Fibroblast of lung (primary cell): ENCODE data around the gene RHOB. TPM values are rescaled to one million over a fixed set of nuclear protein-coding genes. Genes with fewer than 3 reads are reported as not detected.

Experiments
- DNase-seq, 2 donors: peaks; one replicate each; pipeline versions ENCODE4 v3.0.0 to v3.0.0-alpha.2; 2010; ENCODE audit warnings: low read depth in 2 of 2
- H2AFZ ChIP-seq: 2 replicates; pipeline ENCODE4 v1.5.1; 2012; ENCODE audit warnings: low read length, control low read depth, inconsistent platforms
- H3K27ac ChIP-seq: 2 replicates; pipeline ENCODE4 v1.5.1; 2011; ENCODE audit warnings: low read length, control low read depth; ENCODE audit not compliant: insufficient read depth
- H3K27me3 ChIP-seq: 2 replicates; pipeline ENCODE4 v1.5.1; 2011; ENCODE audit warnings: mild to moderate bottlenecking, low read length; ENCODE audit not compliant: control insufficient read depth, insufficient read depth
- H3K36me3 ChIP-seq: 2 replicates; pipeline ENCODE4 v1.5.1; 2011; ENCODE audit warnings: low read length; ENCODE audit not compliant: control insufficient read depth, insufficient read depth
- H3K4me1 ChIP-seq: 2 replicates; pipeline ENCODE4 v1.5.1; 2011; ENCODE audit warnings: low read length; ENCODE audit not compliant: control insufficient read depth, insufficient read depth; ENCODE audit errors: extremely low read depth
- H3K4me2 ChIP-seq: 2 replicates; pipeline ENCODE4 v1.5.1; 2011; ENCODE audit warnings: low read length, control low read depth; ENCODE audit not compliant: insufficient read depth; ENCODE audit errors: extremely low read depth
- H3K4me3 ChIP-seq, 4 experiments: fragments of 200-600 bp in 1 of 4; sonication (generic) in 1 of 4; replicated peaks in 1 of 4; 2 replicates each; pipeline ENCODE4 v1.5.1; 2011 to 2016; ENCODE audit warnings: low read length in 4 of 4, low read depth in 3 of 4, mild to moderate bottlenecking in 3 of 4, control low read depth in 2 of 4, inconsistent platforms in 1 of 4, mixed read lengths in 1 of 4; ENCODE audit not compliant: insufficient read depth in 1 of 4; ENCODE audit errors: control extremely low read depth in 1 of 4
- H3K79me2 ChIP-seq: 2 replicates; pipeline ENCODE4 v1.5.1; 2012; ENCODE audit warnings: mild to moderate bottlenecking, low read length, inconsistent platforms; ENCODE audit not compliant: control insufficient read depth, insufficient read depth
- H3K9ac ChIP-seq: 2 replicates; pipeline ENCODE4 v1.5.1; 2011; ENCODE audit warnings: mild to moderate bottlenecking, low read length, control low read depth; ENCODE audit not compliant: insufficient read depth
- H3K9me3 ChIP-seq: 2 replicates; pipeline ENCODE4 v1.5.1; 2012; ENCODE audit warnings: low read depth, low read length; ENCODE audit not compliant: control insufficient read depth, insufficient read depth
- H4K20me1 ChIP-seq: 2 replicates; pipeline ENCODE4 v1.5.1; 2011; ENCODE audit warnings: low read length; ENCODE audit not compliant: control insufficient read depth, insufficient read depth; ENCODE audit errors: extremely low read depth
- CTCF ChIP-seq, 2 donors: IDR thresholded peaks in 1 of 2; conservative IDR thresholded peaks in 1 of 2; 1 replicate in 1 of 2; 2 replicates in 1 of 2; pipeline ENCODE4 v1.5.1; 2011 to 2012; ENCODE audit warnings: low read length in 2 of 2, control low read depth in 1 of 2, inconsistent platforms in 1 of 2, low read depth in 1 of 2, mild to moderate bottlenecking in 1 of 2
- EZH2 ChIP-seq: IDR thresholded peaks from 2 replicates; pipeline ENCODE4 v1.5.1; 2012; ENCODE audit warnings: low read length, control low read depth, mild to moderate bottlenecking; ENCODE audit errors: missing control alignments
- polyA plus RNA-seq, 2 donors: library from polyadenylated mRNA; depleted of rRNA in 1 of 2; stranded (reverse) in 1 of 2; unstranded in 1 of 2; fragments of >200 nt; gene quantifications; 2 replicates each; pipeline ENCODE4 v1.2.1, GENCODE V29; 2011 to 2012; ENCODE audit warnings: missing spikeins in 1 of 2
- total RNA-seq: library from RNA; depleted of rRNA; stranded (reverse); fragments of >200 nt; gene quantifications from 2 replicates; pipeline ENCODE4 v1.2.1, GENCODE V29; 2014

Gene RHOB
- total and polyA plus RNA-seq, 2 donors (not counting 1 experiment from before 2014, with no cell fraction given) = 113 to 171 TPM

- TF ChIP-seq EZH2 (no peak), CTCF (conservative IDR thresholded peaks at IDR 0.05 in 1 of 2, IDR thresholded peaks at IDR 0.05 in 1 of 2; ENCODE audit: low read depth in 1 of 2, low read length in 2 of 2) (no peak)
- H3K4me1 ChIP-seq = peaks cover 11% of the 10 kb centered on the region
- no peaks in the 10 kb centered on the region for H3K27me3 ChIP-seq
- H3K4me2 ChIP-seq = no peak overlapping the region
- DNase-seq = no peak
- no peak overlapping the region for H3K4me3 ChIP-seq
- H3K9me3 ChIP-seq = no peaks in the 10 kb centered on the region
- H2AFZ ChIP-seq = no peak overlapping the region
- H3K27ac ChIP-seq = no peak overlapping the region
- H3K9ac ChIP-seq = no peak overlapping the region
- no peaks in the 10 kb centered on the region for H3K79me2 ChIP-seq
- no peaks in the 10 kb centered on the region for H4K20me1 ChIP-seq
- no peaks in the 10 kb centered on the region for H3K36me3 ChIP-seq
Observed at GRCh38 chr2:20440001-20440560, 6.8 kb upstream of the RHOB start.

- Histone ChIP-seq H3K9me3 (no peaks in the 10 kb centered on the region), H3K27ac (no peak overlapping the region), H2AFZ (no peak overlapping the region), H3K27me3 (no peaks in the 10 kb centered on the region), H3K79me2 (peaks cover 15% of the 10 kb centered on the region), H4K20me1 (no peaks in the 10 kb centered on the region), H3K36me3 (peaks cover 5% of the 10 kb centered on the region), H3K4me1 (peaks cover 13% of the 10 kb centered on the region), H3K4me3 (no peak overlapping the region), H3K4me2 (no peak overlapping the region), H3K9ac (no peak overlapping the region)
- TF ChIP-seq CTCF (conservative IDR thresholded peaks at IDR 0.05 in 1 of 2, IDR thresholded peaks at IDR 0.05 in 1 of 2; ENCODE audit: low read depth in 1 of 2, low read length in 2 of 2) (peak; percentile 37 to 43), EZH2 (no peak)
- peak in 1 of 2 donors; percentile 76 for DNase-seq
Observed at GRCh38 chr2:20443276-20443920, 3.5 kb upstream of the RHOB start.

- Histone ChIP-seq H2AFZ (no peak overlapping the region), H3K79me2 (peaks cover 24% of the 10 kb centered on the region)
- DNase-seq = peak in 1 of 2 donors; percentile 89
Observed at GRCh38 chr2:20444101-20444992, 2.5 kb upstream of the RHOB start.

More at GRCh38 chr2:20444101-20444992, 2.5 kb upstream of the RHOB start:
- Histone ChIP-seq H3K27ac (no peak overlapping the region), H3K27me3 (no peaks in the 10 kb centered on the region), H4K20me1 (peaks cover 6% of the 10 kb centered on the region), H3K36me3 (peaks cover 6% of the 10 kb centered on the region), H3K9me3 (no peaks in the 10 kb centered on the region), H3K4me3 (peak overlapping the region in 1 of 4 experiments; percentile 23), H3K4me2 (peak overlapping the region; percentile 48), H3K4me1 (peaks cover 11% of the 10 kb centered on the region), H3K9ac (no peak overlapping the region)
- TF ChIP-seq CTCF (conservative IDR thresholded peaks at IDR 0.05 in 1 of 2, IDR thresholded peaks at IDR 0.05 in 1 of 2; ENCODE audit: low read depth in 1 of 2, low read length in 2 of 2) (no peak), EZH2 (no peak)
